Activated CD8-positive, alpha-beta memory T cell treated with anti-CD3 and anti-CD28 coated beads, Interleukin-2, amount 10 ng/mL, durations not matched to agents 7 days and 5 days (primary cell): ENCODE results near the gene HTT-AS. TPM values are rescaled to one million over a fixed set of nuclear protein-coding genes. Genes with fewer than 3 reads are reported as not detected.

Experiments used
- ATAC-seq: fragments of 150-1000 bp; cut with Tn5 transposase; one replicate; pipeline ENCODE4 v1.10.0; 2021; ENCODE audit warnings: moderate library complexity
- CTCF ChIA-PET: fragments of 350-600 bp; sonication (Branson Sonifier 250); formaldehyde crosslinking; loops from one replicate; lab custom pipeline; 2021; ENCODE audit warnings: antibody characterized with exemption; lab: Charles Lee
- DNase-seq: peaks from one replicate; pipeline ENCODE4 v3.0.0-alpha.2; 2020
- H3K27ac Mint-ChIP-seq: one replicate; pipeline ENCODE4 v1.8.0; 2021; ENCODE audit warnings: mild to moderate bottlenecking, mixed read lengths
- H3K27me3 Mint-ChIP-seq: one replicate; pipeline ENCODE4 v1.8.0; 2021; ENCODE audit warnings: mixed read lengths
- H3K36me3 Mint-ChIP-seq: one replicate; pipeline ENCODE4 v1.8.0; 2021; ENCODE audit warnings: mild to moderate bottlenecking, mixed read lengths
- H3K4me1 Mint-ChIP-seq: one replicate; pipeline ENCODE4 v1.8.0; 2021; ENCODE audit warnings: mixed read lengths
- H3K4me3 Mint-ChIP-seq: one replicate; pipeline ENCODE4 v1.8.0; 2021; ENCODE audit warnings: mild to moderate bottlenecking, moderate library complexity, mixed read lengths
- H3K9me3 Mint-ChIP-seq: one replicate; pipeline ENCODE4 v1.8.0; 2022; ENCODE audit warnings: low read depth, mixed read lengths
- total RNA-seq, 2 experiments: library from RNA; stranded (reverse); gene quantifications; one replicate each; pipeline ENCODE4 v1.2.3, GENCODE V29; 2021

HTT-AS gene
- total RNA-seq, 2 experiments from 2014 or later: not detected

DNA sequence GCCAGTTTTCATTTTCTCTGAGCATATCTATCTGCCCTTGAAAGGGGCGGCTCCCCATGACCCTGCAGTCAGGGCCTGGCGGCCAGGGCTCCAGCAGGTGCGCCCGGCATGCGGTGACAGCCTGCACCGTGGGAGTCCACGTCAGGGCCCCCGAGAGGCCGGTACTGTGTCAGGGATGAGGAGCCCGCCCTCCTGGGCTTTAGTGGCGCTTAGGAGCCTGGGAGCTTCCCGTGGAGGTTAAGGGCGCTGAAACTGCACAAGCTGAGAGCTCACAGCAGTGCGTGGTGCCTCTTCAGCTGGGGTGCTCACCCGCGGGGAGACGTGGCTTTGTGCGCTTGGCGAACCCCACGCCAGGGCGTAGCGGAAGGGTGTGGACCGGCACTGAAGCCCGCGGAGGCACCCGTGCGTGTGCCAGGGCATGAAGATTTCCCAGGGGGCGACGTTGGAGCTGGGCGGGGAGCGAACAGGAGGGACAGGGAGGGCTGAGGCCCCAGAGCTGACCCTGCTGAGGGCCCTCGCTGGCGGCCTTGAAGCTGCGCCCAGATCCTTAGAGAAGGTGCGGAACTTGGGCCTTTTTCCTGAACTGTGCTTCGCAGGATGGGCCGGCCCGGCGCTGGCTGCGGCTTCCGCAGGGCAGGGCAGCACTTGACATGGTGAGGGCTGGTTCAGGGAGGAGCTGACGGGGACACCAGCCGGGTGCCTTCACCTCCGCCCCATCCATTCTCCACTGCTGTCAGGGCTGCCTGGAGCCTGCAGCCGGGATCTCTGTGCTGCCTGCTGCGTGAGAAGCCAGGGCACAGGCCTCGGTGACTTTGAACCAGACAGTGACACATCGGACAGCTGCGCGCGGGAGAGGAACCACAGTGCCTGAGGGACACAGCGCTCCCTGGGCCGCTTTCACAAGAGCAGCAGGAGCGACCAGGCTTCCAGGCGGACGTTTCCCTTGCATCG, 32.9 kb downstream of the HTT-AS start:
- H3K27ac Mint-ChIP-seq: peak overlapping the region; percentile 93
- peaks cover 78% of the 10 kb centered on the region for H3K4me1 Mint-ChIP-seq
- peak; percentile 68 for ATAC-seq
- H3K9me3 Mint-ChIP-seq: no peaks in the 10 kb centered on the region
- peaks cover 14% of the 10 kb centered on the region for H3K36me3 Mint-ChIP-seq
- peak; percentile 70 for DNase-seq
- H3K27me3 Mint-ChIP-seq: peaks cover 5% of the 10 kb centered on the region
- peak overlapping the region; percentile 89 for H3K4me3 Mint-ChIP-seq
- CTCF ChIA-PET: interaction anchor here (0.7 to 1.5 kb wide), 8 partner anchors 8 to 277 kb away, joined by 3 to 5 read pairs (median 3); partner anchors contain the start of genes GRK4 and NOP14

DNA sequence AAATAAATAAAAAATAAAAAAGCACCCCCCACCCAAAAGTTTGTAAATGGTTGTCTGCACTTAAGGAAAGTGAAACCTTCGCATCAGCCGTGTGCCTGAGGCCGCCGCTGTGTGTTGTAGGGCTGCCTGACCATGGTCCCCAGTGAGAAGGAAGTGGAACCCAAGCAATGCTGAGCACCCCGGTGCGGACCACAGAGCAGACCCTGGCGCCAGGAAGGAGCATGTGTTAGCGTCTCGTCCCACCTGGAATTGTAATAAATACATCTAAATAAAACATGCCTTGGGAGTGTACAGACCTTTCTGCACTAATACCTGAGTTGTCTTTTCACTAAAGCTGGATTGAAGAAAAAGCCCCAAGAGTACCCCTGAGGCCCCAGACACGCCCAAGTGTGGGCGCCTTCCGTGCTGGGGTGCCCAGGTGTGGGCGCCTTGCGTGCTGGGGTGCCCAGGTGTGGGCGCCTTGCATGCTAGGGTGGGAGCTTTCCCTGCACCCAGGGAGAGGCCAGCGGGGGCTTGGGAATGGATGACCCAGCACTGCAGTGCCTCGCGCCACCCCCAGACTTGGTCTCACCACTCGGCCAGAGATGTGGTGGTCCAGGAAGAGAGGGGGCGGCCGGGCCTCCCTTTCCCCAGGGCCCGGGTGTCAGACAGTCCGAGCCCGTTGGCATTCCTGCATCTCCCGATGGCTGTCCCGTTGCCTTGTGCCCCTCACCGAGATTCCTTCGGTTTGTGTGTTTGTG, 33.7 kb downstream of the HTT-AS start:
- ATAC-seq (no peak), DNase-seq (peak; percentile 52)
- Mint-ChIP-seq H3K9me3 (no peaks in the 10 kb centered on the region), H3K27me3 (peaks cover 11% of the 10 kb centered on the region), H3K27ac (peak overlapping the region; percentile 93), H3K4me1 (peaks cover 69% of the 10 kb centered on the region), H3K4me3 (peak overlapping the region; percentile 89), H3K36me3 (peaks cover 8% of the 10 kb centered on the region)
- CTCF ChIA-PET: interaction anchor here (0.9 to 1.5 kb wide), 5 partner anchors 62 to 277 kb away, joined by 3 to 5 read pairs (median 3); partner anchors contain the start of genes GRK4 and NOP14

DNA sequence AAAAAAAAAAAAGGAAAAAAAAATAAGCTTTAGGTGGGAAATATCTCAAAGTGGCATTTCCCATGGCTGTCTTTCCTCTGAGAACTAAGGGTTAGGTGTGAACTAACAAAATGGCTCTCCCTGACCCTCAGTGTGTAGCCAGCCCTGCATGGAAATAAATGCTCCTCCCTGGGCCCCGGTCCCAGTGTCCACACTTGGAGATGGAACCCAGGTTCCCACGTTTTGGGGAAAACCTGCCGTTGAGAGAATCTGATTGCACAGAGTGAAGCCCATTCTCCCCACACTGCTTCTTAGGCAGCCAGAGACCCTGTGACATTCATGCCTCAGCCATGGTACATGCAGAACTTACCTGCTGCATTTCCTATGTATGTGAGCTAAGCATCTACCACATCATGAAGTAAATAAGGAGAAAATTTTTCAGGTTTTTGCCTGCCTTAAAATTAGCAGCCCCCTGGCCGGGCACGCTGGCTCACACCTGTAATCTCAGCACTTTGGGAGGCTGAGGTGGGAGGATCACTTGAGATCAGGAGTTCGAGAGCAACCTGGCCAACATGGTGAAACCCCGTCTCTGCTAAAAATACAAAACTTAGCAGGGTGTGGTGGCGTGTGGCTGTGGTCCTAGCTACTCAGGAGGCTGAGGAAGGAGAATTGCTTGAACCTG, 34.5 kb downstream of the HTT-AS start:
- H3K4me3 Mint-ChIP-seq: peak overlapping the region; percentile 89
- ATAC-seq (no peak), DNase-seq (no peak)
- H3K9me3 Mint-ChIP-seq: no peaks in the 10 kb centered on the region
- H3K36me3 Mint-ChIP-seq: peaks cover 3% of the 10 kb centered on the region
- CTCF ChIA-PET: interaction anchor here (1.1 to 4.2 kb wide), 2 partner anchors 25 to 64 kb away, joined by 3 to 26 read pairs; no protein-coding TSS in a partner anchor
- H3K27ac Mint-ChIP-seq: no peak overlapping the region
- H3K4me1 Mint-ChIP-seq: peaks cover 61% of the 10 kb centered on the region
- H3K27me3 Mint-ChIP-seq: peaks cover 14% of the 10 kb centered on the region

DNA sequence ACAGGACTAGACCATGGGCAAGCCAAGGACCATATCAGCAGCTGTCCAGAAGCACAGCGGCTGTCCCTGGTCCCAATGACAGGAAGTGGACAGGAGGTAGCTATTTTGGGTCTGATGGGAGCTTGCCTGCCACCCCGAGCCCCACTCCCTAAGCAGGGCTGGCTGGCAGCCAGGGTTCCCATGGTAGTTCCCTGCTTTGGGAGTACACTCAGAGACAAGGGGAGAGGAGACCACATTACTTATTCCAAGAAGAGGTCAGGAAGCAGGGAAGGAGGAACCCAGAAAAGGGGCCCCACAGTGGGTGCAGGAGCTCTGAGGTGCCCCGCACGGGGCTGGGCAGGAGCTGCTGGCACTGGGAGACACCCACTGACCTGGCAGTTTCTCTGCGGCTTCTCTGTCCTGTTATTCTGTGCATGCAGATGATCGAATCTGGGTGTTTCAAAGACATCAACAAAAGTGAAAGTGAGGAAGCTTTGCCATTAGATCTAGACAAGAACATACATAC, 36.3 kb downstream of the HTT-AS start:
- CTCF ChIA-PET: interaction anchor here (0.7 to 4.2 kb wide), 20 partner anchors 8 to 1465 kb away, joined by 3 to 29 read pairs (median 5); partner anchors contain the start of genes GRK4 and NOP14
- ATAC-seq (no peak), DNase-seq (no peak)
- no peaks in the 10 kb centered on the region for H3K36me3 Mint-ChIP-seq
- no peaks in the 10 kb centered on the region for H3K9me3 Mint-ChIP-seq
- H3K4me3 Mint-ChIP-seq: peak overlapping the region; percentile 12
- peaks cover 50% of the 10 kb centered on the region for H3K4me1 Mint-ChIP-seq
- H3K27me3 Mint-ChIP-seq: peaks cover 18% of the 10 kb centered on the region
- H3K27ac Mint-ChIP-seq: peak overlapping the region; percentile 61

GRCh38 chr4:3036131-3036952, 38.0 kb downstream of the HTT-AS start:
- peaks cover 20% of the 10 kb centered on the region for H3K27me3 Mint-ChIP-seq
- H3K9me3 Mint-ChIP-seq: no peaks in the 10 kb centered on the region
- ATAC-seq (no peak), DNase-seq (no peak)
- H3K4me1 Mint-ChIP-seq: peaks cover 35% of the 10 kb centered on the region
- H3K36me3 Mint-ChIP-seq: no peaks in the 10 kb centered on the region
- CTCF ChIA-PET: interaction anchor here (0.7 to 4.2 kb wide), 11 partner anchors 9 to 75 kb away, joined by 3 to 29 read pairs (median 4); no protein-coding TSS in a partner anchor
- no peak overlapping the region for H3K27ac Mint-ChIP-seq
- no peak overlapping the region for H3K4me3 Mint-ChIP-seq

DNA sequence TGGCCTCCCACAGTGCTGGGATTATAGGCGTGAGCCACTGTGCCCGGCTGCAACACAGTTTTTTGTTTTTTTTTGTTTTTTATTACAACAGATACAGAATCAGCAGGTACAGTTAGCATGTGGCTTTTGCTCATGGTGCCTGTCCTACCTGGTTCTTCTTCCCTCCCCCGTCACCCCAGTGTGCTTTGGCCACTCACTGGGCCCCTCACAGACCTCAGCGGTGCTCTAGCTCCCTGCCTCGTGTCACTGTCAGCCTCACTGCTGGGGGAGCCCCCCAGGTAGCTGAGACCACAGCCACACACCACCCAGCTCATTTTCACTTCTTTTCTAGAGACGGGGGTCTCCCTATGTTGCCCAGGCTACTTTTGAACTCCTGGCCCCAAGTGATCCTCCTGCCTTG, 38.7 kb downstream of the HTT-AS start:
- Mint-ChIP-seq H3K9me3 (no peaks in the 10 kb centered on the region), H3K36me3 (no peaks in the 10 kb centered on the region), H3K27me3 (peaks cover 25% of the 10 kb centered on the region), H3K27ac (no peak overlapping the region), H3K4me1 (peaks cover 28% of the 10 kb centered on the region), H3K4me3 (no peak overlapping the region)
- CTCF ChIA-PET: interaction anchor here (0.9 to 4.2 kb wide), 3 partner anchors 20 to 72 kb away, joined by 3 to 26 read pairs (median 4); no protein-coding TSS in a partner anchor
- no peak for ATAC-seq
- DNase-seq: no peak

- Mint-ChIP-seq H3K4me3 (no peak overlapping the region), H3K4me1 (peaks cover 24% of the 10 kb centered on the region), H3K36me3 (no peaks in the 10 kb centered on the region), H3K27ac (no peak overlapping the region), H3K9me3 (no peaks in the 10 kb centered on the region), H3K27me3 (peaks cover 26% of the 10 kb centered on the region)
- no peak for DNase-seq
- no peak for ATAC-seq
- CTCF ChIA-PET: interaction anchor here (0.9 to 1.7 kb wide), 3 partner anchors 14 to 71 kb away, joined by 3 to 4 read pairs (median 4); no protein-coding TSS in a partner anchor
Measured at GRCh38 chr4:3035249-3035648, 39.1 kb downstream of the HTT-AS start.

GRCh38 chr4:3034231-3034630, 40.1 kb downstream of the HTT-AS start:
- H3K4me3 Mint-ChIP-seq: no peak overlapping the region
- ATAC-seq (no peak), DNase-seq (no peak)
- CTCF ChIA-PET: interaction anchor here (0.5 to 2.1 kb wide), 3 partner anchors 15 to 257 kb away, joined by 3 to 13 read pairs (median 4); no protein-coding TSS in a partner anchor
- peaks cover 26% of the 10 kb centered on the region for H3K27me3 Mint-ChIP-seq
- H3K27ac Mint-ChIP-seq: no peak overlapping the region
- H3K4me1 Mint-ChIP-seq: peaks cover 20% of the 10 kb centered on the region
- H3K9me3 Mint-ChIP-seq: no peaks in the 10 kb centered on the region
- no peaks in the 10 kb centered on the region for H3K36me3 Mint-ChIP-seq

DNA sequence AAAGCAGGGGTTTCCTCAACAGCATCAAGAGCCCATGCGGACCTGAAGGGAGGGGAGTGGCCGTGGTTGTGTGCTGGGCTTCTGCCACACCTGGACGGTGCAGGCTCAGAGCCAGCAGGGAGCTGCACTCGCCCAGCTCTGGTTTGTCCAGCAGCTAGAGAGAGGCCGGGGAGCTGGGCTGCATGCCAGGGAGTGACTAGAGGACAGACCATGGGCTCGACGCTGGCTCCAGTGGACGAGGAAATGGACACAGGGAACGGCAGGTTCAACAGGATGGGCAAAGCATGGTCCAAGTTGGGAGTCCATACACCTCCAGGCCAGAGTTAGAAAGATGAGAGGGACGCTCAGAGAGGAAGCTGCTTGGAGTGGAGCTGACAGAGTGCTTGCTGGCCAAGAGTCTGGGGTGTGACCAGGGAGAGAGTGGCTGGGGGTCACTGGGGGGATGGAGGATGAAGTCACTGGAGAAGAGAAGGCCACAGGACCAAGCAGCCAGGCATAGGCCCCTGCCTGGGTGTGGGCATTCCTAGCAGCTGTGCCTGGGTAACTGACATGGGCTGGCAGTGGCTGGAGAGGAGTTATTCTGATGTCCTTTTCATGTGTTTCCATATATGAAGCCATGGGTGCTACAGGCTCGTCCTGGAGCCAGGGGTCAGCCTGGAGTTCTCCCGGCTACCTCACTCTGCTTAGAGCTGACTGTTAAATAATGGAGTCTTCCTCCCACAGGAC, 42.8 kb downstream of the HTT-AS start:
- no peaks in the 10 kb centered on the region for H3K36me3 Mint-ChIP-seq
- no peak overlapping the region for H3K4me3 Mint-ChIP-seq
- H3K27ac Mint-ChIP-seq: no peak overlapping the region
- H3K27me3 Mint-ChIP-seq: peaks cover 21% of the 10 kb centered on the region
- no peaks in the 10 kb centered on the region for H3K9me3 Mint-ChIP-seq
- ATAC-seq: no peak
- no peak for DNase-seq
- CTCF ChIA-PET: interaction anchor here (1.2 kb wide), 1 partner anchor 17 kb away, joined by 3 read pairs; no protein-coding TSS in a partner anchor
- H3K4me1 Mint-ChIP-seq: no peaks in the 10 kb centered on the region

- no peaks in the 10 kb centered on the region for H3K36me3 Mint-ChIP-seq
- DNase-seq (no peak), ATAC-seq (no peak)
- no peaks in the 10 kb centered on the region for H3K4me1 Mint-ChIP-seq
- H3K27me3 Mint-ChIP-seq: peaks cover 15% of the 10 kb centered on the region
- no peak overlapping the region for H3K27ac Mint-ChIP-seq
- CTCF ChIA-PET: no interaction called here
- no peak overlapping the region for H3K4me3 Mint-ChIP-seq
- no peaks in the 10 kb centered on the region for H3K9me3 Mint-ChIP-seq
Measured at GRCh38 chr4:3030566-3031356, 43.6 kb downstream of the HTT-AS start.

DNA sequence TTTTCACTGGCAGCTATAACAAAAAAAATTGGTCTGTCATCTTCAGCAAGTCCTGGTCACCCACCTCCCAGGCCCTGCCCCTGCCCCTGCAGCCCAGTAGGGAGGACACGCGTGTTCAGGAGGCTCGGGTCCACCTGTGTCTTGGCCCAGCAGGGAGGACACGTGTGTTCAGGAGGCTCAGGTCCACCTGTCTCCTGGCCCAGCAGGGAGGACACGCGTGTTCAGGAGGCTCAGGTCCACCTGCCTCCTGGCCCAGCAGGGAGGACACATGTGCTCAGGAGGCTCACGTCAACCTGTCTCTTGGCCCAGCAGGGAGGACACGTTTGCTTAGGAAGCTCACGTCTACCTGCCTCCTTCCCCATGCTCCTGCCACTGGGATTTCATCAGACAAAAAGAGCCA, 44.9 kb downstream of the HTT-AS start:
- Mint-ChIP-seq H3K27me3 (peaks cover 12% of the 10 kb centered on the region), H3K9me3 (no peaks in the 10 kb centered on the region), H3K4me3 (no peak overlapping the region), H3K27ac (no peak overlapping the region), H3K36me3 (no peaks in the 10 kb centered on the region), H3K4me1 (no peaks in the 10 kb centered on the region)
- no peak for DNase-seq
- no peak for ATAC-seq
- CTCF ChIA-PET: no interaction called here
